Vagina (tissue), 2 donors: ENCODE measurements around the gene AHCYL2. TPM values are rescaled to one million over a fixed set of nuclear protein-coding genes. Genes with fewer than 3 reads are reported as not detected.

Experiments used
- DNase-seq, 2 donors: peaks; one replicate each; pipeline ENCODE4 v3.0.0-alpha.2; 2017; ENCODE audit errors: extremely low spot score in 2 of 2
- H3K27ac ChIP-seq: fragments of 200-600 bp; sonication (generic); one replicate; pipeline ENCODE4 v1.5.1; 2019
- H3K27me3 ChIP-seq: fragments of 200-600 bp; sonication (generic); one replicate; pipeline ENCODE4 v1.5.1; 2019
- H3K36me3 ChIP-seq, 2 donors: fragments of 200-600 bp; sonication (generic); one replicate each; pipeline ENCODE4 v1.5.1; 2017 to 2019
- H3K4me1 ChIP-seq: fragments of 200-600 bp; sonication (generic); one replicate; pipeline ENCODE4 v1.5.1; 2019
- H3K4me3 ChIP-seq, 2 donors: fragments of 200-600 bp; sonication (generic); 1 replicate in 1 of 2; 2 replicates in 1 of 2; pipeline ENCODE4 v1.5.1; 2016 to 2019
- H3K9me3 ChIP-seq: fragments of 200-600 bp; sonication (generic); one replicate; pipeline ENCODE4 v1.5.1; 2019
- CTCF ChIP-seq, 3 experiments: fragments of 450-650 bp in 2 of 3; fragments of 200-600 bp in 1 of 3; sonication (generic) in 1 of 3; IDR thresholded peaks; one replicate each; pipeline ENCODE4 v1.5.1; 2017 to 2019; ENCODE audit warnings: antibody characterized with exemption in 3 of 3, mild to moderate bottlenecking in 2 of 3, moderate library complexity in 2 of 3
- POLR2A ChIP-seq, 2 donors: fragments of 450-650 bp; IDR thresholded peaks; one replicate each; pipeline ENCODE4 v1.6.1; 2017; ENCODE audit warnings: antibody characterized with exemption in 2 of 2, mild to moderate bottlenecking in 2 of 2, moderate library complexity in 2 of 2
- POLR2AphosphoS5 ChIP-seq, 2 donors: sonication (generic); formaldehyde crosslinking; IDR thresholded peaks; one replicate each; pipeline ENCODE4 v1.9.0; 2017; ENCODE audit warnings: antibody characterized with exemption in 2 of 2, mild to moderate bottlenecking in 2 of 2, low read depth in 1 of 2; ENCODE audit not compliant: insufficient read depth in 1 of 2
- intact Hi-C: fragments of 100-400 bp; cut with DNase I; formaldehyde crosslinking; loops from one replicate; pipeline ENCODE4 v1.15.1; 2023
- total RNA-seq: library from RNA; depleted of rRNA; stranded (reverse); fragments of >200 nt; gene quantifications from one replicate; pipeline ENCODE4 v1.2.3, GENCODE V29; 2016

The AHCYL2 gene
- total RNA-seq, 1 donor from 2014 or later: 19.6 TPM

DNA sequence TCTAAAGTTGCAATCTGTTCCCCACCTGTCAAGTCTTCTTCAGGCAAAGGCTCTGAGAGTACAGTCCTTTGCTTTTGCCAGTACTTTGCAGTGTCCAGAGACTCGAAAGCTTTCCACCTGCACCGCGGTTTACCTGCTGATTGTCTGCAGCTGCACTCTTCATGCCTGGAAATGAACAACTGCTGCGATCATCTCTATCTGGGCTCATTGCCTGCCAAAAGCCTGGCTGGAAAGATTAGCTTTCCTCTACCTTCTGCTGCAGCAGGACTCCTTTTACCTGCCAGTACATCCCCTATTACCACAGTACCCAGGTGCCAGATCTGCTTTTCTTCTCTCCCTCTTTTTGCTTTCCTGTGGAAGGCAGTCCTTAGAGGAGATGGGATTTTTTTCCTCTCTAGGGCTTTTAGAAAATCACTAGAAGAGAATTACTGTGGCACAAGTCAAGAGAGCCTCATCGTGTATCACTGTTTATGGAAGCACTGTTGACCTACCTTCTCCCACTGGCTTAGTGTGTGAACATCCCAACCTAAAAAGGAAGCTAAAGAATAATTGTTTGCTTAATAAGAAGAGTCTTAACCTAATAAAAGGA lies 211.6 kb downstream of the AHCYL2 start:
- H3K4me3 ChIP-seq: no peak overlapping the region
- intact Hi-C loops: no loop called here
- H3K4me1 ChIP-seq: peaks cover 19% of the 10 kb centered on the region
- no peak overlapping the region for H3K27ac ChIP-seq
- TF ChIP-seq POLR2A (IDR thresholded peaks at IDR 0.05): no peak
- no peak for TF ChIP-seq CTCF (IDR thresholded peaks at IDR 0.05)
- TF ChIP-seq POLR2AphosphoS5 (IDR thresholded peaks at IDR 0.05; ENCODE audit: insufficient read depth in 1 of 2, low read depth in 1 of 2): no peak
- H3K27me3 ChIP-seq: no peaks in the 10 kb centered on the region
- peak in 1 of 2 donors; percentile 74 for DNase-seq
- H3K36me3 ChIP-seq: no peaks in the 10 kb centered on the region
- H3K9me3 ChIP-seq: no peaks in the 10 kb centered on the region

GRCh38 chr7:129437190-129437589 lies 212.4 kb downstream of the AHCYL2 start:
- Histone ChIP-seq H3K9me3 (no peaks in the 10 kb centered on the region), H3K27ac (no peak overlapping the region)
- intact Hi-C loops: no loop called here

DNA sequence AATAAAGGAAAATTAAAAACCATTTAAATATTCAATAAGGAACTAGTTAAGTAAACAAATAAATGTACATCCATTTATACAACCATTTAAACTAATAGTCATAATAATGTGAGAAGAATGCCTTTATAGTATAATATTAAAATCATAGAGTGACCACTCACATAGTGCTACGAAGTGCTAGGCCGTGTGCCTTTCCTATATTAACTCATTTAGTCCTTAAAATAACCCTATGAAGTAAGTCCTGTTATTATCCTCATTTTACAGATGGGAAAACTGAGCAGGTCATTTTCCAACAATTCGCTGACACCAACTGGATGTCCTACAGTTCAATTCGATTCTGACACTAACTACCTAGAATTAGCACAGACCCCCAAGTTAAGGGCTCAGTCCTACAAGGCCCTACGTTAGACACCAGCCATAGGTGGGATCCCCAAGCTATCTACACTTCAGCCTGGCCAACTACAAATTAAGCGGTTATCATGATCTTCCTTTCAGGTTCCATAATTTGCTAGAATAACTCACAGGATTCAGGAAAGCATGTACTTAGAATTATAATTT lies 213.5 kb downstream of the AHCYL2 start:
- H3K27ac ChIP-seq: no peak overlapping the region
- H3K4me1 ChIP-seq: peaks cover 14% of the 10 kb centered on the region
- DNase-seq: peak in 1 of 2 donors; percentile 28
- no peaks in the 10 kb centered on the region for H3K9me3 ChIP-seq
- no peaks in the 10 kb centered on the region for H3K27me3 ChIP-seq
- TF ChIP-seq CTCF (IDR thresholded peaks at IDR 0.05) (no peak), POLR2A (IDR thresholded peaks at IDR 0.05) (no peak), POLR2AphosphoS5 (IDR thresholded peaks at IDR 0.05; ENCODE audit: insufficient read depth in 1 of 2, low read depth in 1 of 2) (no peak)
- no peaks in the 10 kb centered on the region for H3K36me3 ChIP-seq
- H3K4me3 ChIP-seq: no peak overlapping the region
- intact Hi-C loops: no loop called here

More at GRCh38 chr7:129437190-129437589, 212.4 kb downstream of the AHCYL2 start:
- H3K27me3 ChIP-seq: no peaks in the 10 kb centered on the region
- TF ChIP-seq POLR2AphosphoS5 (IDR thresholded peaks at IDR 0.05; ENCODE audit: insufficient read depth in 1 of 2, low read depth in 1 of 2) (no peak), POLR2A (IDR thresholded peaks at IDR 0.05) (no peak), CTCF (IDR thresholded peaks at IDR 0.05) (no peak)
- H3K4me1 ChIP-seq: peaks cover 19% of the 10 kb centered on the region
- H3K36me3 ChIP-seq: no peaks in the 10 kb centered on the region
- H3K4me3 ChIP-seq: no peak overlapping the region
- DNase-seq: no peak

DNA sequence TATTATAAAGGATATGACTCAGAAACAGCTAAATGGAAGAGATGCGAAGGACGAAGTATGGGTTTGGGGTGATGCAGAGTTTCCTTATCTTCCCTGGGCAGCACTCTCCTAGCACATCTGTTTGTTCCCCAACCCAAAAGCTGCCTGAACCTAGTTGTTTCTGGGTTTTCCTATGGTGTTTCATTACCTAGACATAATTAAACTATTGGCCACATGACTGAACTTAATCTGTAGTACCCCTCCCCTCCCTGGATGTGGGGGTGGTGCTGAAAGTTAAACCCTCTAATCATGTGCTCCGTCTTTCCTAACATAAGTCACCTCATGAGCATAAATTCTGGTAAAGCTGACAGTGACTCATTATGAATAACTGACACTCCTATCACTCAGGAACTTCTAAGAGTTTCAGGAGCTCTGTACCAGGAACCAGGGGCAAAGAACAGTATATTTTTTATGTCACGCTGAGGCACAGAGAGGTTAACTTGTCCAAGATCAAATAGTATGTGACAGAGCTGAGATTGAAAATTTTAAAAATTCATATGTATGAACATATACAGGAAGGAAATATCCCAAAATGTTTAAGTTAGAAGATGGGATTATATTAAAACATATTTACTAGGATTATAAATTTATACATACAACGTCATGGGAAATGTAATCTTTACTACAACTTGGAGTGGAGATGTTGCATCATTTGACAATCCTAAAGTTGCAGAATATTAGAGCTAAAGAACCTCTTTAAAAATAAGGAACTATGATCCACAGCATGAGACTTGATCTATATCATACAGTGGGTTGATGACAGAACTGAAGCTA lies 214.2 kb downstream of the AHCYL2 start:
- H3K9me3 ChIP-seq: no peaks in the 10 kb centered on the region
- no peaks in the 10 kb centered on the region for H3K27me3 ChIP-seq
- peak in 1 of 2 donors; percentile 19 for DNase-seq
- TF ChIP-seq POLR2AphosphoS5 (IDR thresholded peaks at IDR 0.05; ENCODE audit: insufficient read depth in 1 of 2, low read depth in 1 of 2): peak in 1 of 2 donors; percentile 37
- TF ChIP-seq CTCF (IDR thresholded peaks at IDR 0.05): no peak
- peaks cover 9% of the 10 kb centered on the region for H3K4me1 ChIP-seq
- no peak overlapping the region for H3K4me3 ChIP-seq
- H3K27ac ChIP-seq: no peak overlapping the region
- no peaks in the 10 kb centered on the region for H3K36me3 ChIP-seq
- intact Hi-C loops: no loop called here
